OCI-LY1 (cell line): ENCODE data around the gene CCDC8.
"Not testable (repeated sequence)": the region's sequence is repeated elsewhere in the genome, so short reads cannot be mapped to it uniquely, and the experiment has no call there.

Experiments used
- CTCF ChIP-seq: fragments of 200-600 bp; sonication (generic), shearing (Covaris generic); IDR thresholded peaks from 2 replicates; pipeline ENCODE4 v1.5.1; 2017; ENCODE audit warnings: mild to moderate bottlenecking, antibody characterized with exemption, low read length, moderate library complexity, mixed read lengths
- EZH2 ChIP-seq: fragments of 200-600 bp; sonication (generic), shearing (Covaris generic); IDR thresholded peaks from 2 replicates; pipeline ENCODE4 v1.8.0; 2017; ENCODE audit warnings: borderline replicate concordance, mixed run types, mild to moderate bottlenecking, antibody characterized with exemption, low read length, moderate library complexity, mixed read lengths

- not testable (repeated sequence) for TF ChIP-seq CTCF, EZH2
Measured at GRCh38 chr19:46433470-46433869, 20.1 kb upstream of the CCDC8 start.
